Transverse colon (tissue), 4 donors: Measurements from ENCODE around the gene BTG4. TPM values are rescaled to one million over a fixed set of nuclear protein-coding genes. Genes with fewer than 3 reads are reported as not detected.

ENCODE experiments used
- DNase-seq: peaks from one replicate; pipeline ENCODE4 v3.0.0-alpha.2; 2019
- H3K27ac ChIP-seq, 4 donors: fragments of 200-600 bp; sonication (generic); 2 replicates each; pipeline ENCODE4 v1.5.1; 2016 to 2018; ENCODE audit warnings: inconsistent platforms in 4 of 4
- H3K27me3 ChIP-seq: fragments of 200-600 bp; sonication (generic); 2 replicates; pipeline ENCODE4 v1.5.1; 2017; ENCODE audit warnings: inconsistent platforms
- H3K36me3 ChIP-seq, 4 donors: fragments of 200-600 bp; sonication (generic); 2 replicates each; pipeline ENCODE4 v1.5.1; 2017 to 2019; ENCODE audit warnings: inconsistent platforms in 4 of 4
- H3K4me1 ChIP-seq, 4 donors: fragments of 200-600 bp; sonication (generic); 2 replicates each; pipeline ENCODE4 v1.5.1; 2017 to 2020; ENCODE audit warnings: inconsistent platforms in 4 of 4
- H3K4me3 ChIP-seq, 4 donors: fragments of 200-600 bp; sonication (generic); 1 replicate in 1 of 4; 2 replicates in 3 of 4; pipeline versions ENCODE4 v1.5.1 to v1.6.1; 2017 to 2019; ENCODE audit warnings: inconsistent platforms in 4 of 4
- H3K9me3 ChIP-seq, 2 donors: fragments of 200-600 bp; sonication (generic); 2 replicates each; pipeline ENCODE4 v1.5.1; 2017 to 2019; ENCODE audit warnings: inconsistent platforms in 2 of 2
- CTCF ChIP-seq, 5 experiments: fragments of 200-600 bp in 3 of 5; fragments of 450-650 bp in 2 of 5; sonication (generic) in 3 of 5; IDR thresholded peaks; 1 replicate in 2 of 5; 2 replicates in 3 of 5; pipeline ENCODE4 v1.5.1; 2016 to 2017; ENCODE audit warnings: antibody characterized with exemption in 5 of 5, inconsistent platforms in 3 of 5, mild to moderate bottlenecking in 2 of 5, moderate library complexity in 1 of 5
- EP300 ChIP-seq: sonication (generic); formaldehyde crosslinking; IDR thresholded peaks from one replicate; pipeline ENCODE4 v1.6.1; 2017; ENCODE audit warnings: antibody characterized with exemption, low read depth
- POLR2A ChIP-seq: fragments of 450-650 bp; IDR thresholded peaks from one replicate; pipeline ENCODE4 v1.6.1; 2016; ENCODE audit warnings: antibody characterized with exemption, mild to moderate bottlenecking, moderate library complexity
- POLR2AphosphoS5 ChIP-seq, 3 donors: sonication (generic); formaldehyde crosslinking; IDR thresholded peaks; one replicate each; pipeline ENCODE4 v1.6.1; 2016; ENCODE audit warnings: antibody characterized with exemption in 3 of 3
- WGBS, 2 donors: methylation state at CpG; one replicate each; pipeline ENCODE4 v1.1.5; 2018; ENCODE audit warnings: low coverage in 1 of 2; 5-methylcytosine and 5-hydroxymethylcytosine counted together
- in situ Hi-C, 4 donors: fragments of 200-750 bp; cut with MboI; loops; one replicate each; pipeline versions ENCODE4 v1.15.0 to v1.15.1; 2017; ENCODE audit warnings: low sequenced_read_pairs in 3 of 4, low pct_ligation_motif_present in 1 of 4, low pct_unique_long_range_greater_than_20kb in 1 of 4
- intact Hi-C: fragments of 100-400 bp; cut with DNase I; formaldehyde crosslinking; loops from one replicate; pipeline ENCODE4 v1.15.1; 2023; ENCODE audit warnings: low total_unique reads
- total RNA-seq, 4 donors: library from RNA; depleted of rRNA; stranded (reverse); fragments of >200 nt; gene quantifications; one replicate each; pipeline ENCODE4 v1.1.0, GENCODE V29; 2016

Gene BTG4
- total RNA-seq, 4 donors from 2014 or later, result not detected

GRCh38 chr11:111469200-111469599 lies 43.0 kb downstream of the BTG4 start:
- Histone ChIP-seq H3K9me3 (no peaks in the 10 kb centered on the region), H3K4me3 (no peak overlapping the region), H3K27me3 (no peaks in the 10 kb centered on the region), H3K4me1 (no peaks in the 10 kb centered on the region), H3K36me3 (no peaks in the 10 kb centered on the region), H3K27ac (no peak overlapping the region)
- intact Hi-C loops (no loop called here), in situ Hi-C loops (loop anchor here in 1 of 4 donors (25.0 kb wide), 1 partner anchor 1007 kb away; no protein-coding TSS in a partner anchor)
- WGBS, 2 donors, result 47 to 55% methylated on average over 2 to 4 of the region's 4 CpGs
- DNase-seq, result no peak
- TF ChIP-seq CTCF (IDR thresholded peaks at IDR 0.05), result no peak
- TF ChIP-seq POLR2A, result no peak
- TF ChIP-seq POLR2AphosphoS5 (IDR thresholded peaks at IDR 0.05), result no peak
- TF ChIP-seq EP300, result no peak

- in situ Hi-C loops (loop anchor here in 1 of 4 donors (25.0 kb wide), 1 partner anchor 1004 kb away; no protein-coding TSS in a partner anchor), intact Hi-C loops (no loop called here)
- no peak overlapping the region for H3K4me3 ChIP-seq
- H3K4me1 ChIP-seq, result no peaks in the 10 kb centered on the region
- no peak for DNase-seq
- TF ChIP-seq EP300 (no peak), CTCF (IDR thresholded peaks at IDR 0.05) (no peak), POLR2A (no peak), POLR2AphosphoS5 (IDR thresholded peaks at IDR 0.05) (no peak)
- H3K9me3 ChIP-seq, result no peaks in the 10 kb centered on the region
- no peaks in the 10 kb centered on the region for H3K27me3 ChIP-seq
- H3K27ac ChIP-seq, result no peak overlapping the region
- no peaks in the 10 kb centered on the region for H3K36me3 ChIP-seq
These were observed 45.6 kb downstream of the BTG4 start for GRCh38 chr11:111466615-111467014.

DNA sequence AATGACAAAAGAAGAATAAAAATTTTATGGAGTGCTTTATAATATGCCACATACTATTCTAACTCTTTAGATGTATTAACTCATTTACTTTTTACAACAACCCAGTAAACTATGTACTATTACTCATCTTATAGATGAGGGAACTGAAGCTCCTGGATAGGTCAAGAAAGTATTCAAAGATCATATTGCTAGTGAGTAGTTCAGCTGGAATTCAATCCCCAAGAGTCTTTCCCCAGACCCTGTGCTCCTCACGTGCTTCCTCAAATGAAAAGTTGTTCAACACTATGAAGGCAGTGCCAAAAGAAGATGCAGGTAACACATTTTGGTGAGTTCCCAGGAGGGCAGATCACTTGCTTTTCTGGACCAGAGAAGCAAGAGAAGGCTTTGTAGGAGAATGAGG lies 46.8 kb downstream of the BTG4 start:
- Histone ChIP-seq H3K27me3 (peaks cover 7% of the 10 kb centered on the region), H3K27ac (no peak overlapping the region), H3K4me3 (no peak overlapping the region), H3K4me1 (peaks cover 0 to 6% (median 0%) of the 10 kb centered on the region in 4 donors), H3K9me3 (no peaks in the 10 kb centered on the region), H3K36me3 (no peaks in the 10 kb centered on the region)
- no peak for DNase-seq
- WGBS, 2 donors, result 83 to 84% methylated on average over 1 of the region's 1 CpG
- intact Hi-C loops (no loop called here), in situ Hi-C loops (loop anchor here in 1 of 4 donors (25.0 kb wide), 1 partner anchor 1003 kb away; no protein-coding TSS in a partner anchor)
- TF ChIP-seq POLR2A (no peak), POLR2AphosphoS5 (IDR thresholded peaks at IDR 0.05) (no peak), EP300 (no peak), CTCF (IDR thresholded peaks at IDR 0.05) (no peak)

GRCh38 chr11:111463276-111463675 lies 48.9 kb downstream of the BTG4 start:
- no peak for DNase-seq
- in situ Hi-C loops, result loop anchor here in 1 of 4 donors (25.0 kb wide), 1 partner anchor 1001 kb away; no protein-coding TSS in a partner anchor
- WGBS, 2 donors, result 96% methylated on average over 4 of the region's 4 CpGs; no CpG with 5 or more reads in 1 of the 2 donors
- Histone ChIP-seq H3K9me3 (no peaks in the 10 kb centered on the region), H3K4me3 (no peak overlapping the region), H3K27ac (no peak overlapping the region), H3K27me3 (peaks cover 18% of the 10 kb centered on the region), H3K36me3 (no peaks in the 10 kb centered on the region), H3K4me1 (peaks cover 0 to 6% (median 0%) of the 10 kb centered on the region in 4 donors)
- intact Hi-C loops, result no loop called here
- TF ChIP-seq EP300 (no peak), POLR2AphosphoS5 (IDR thresholded peaks at IDR 0.05) (no peak), POLR2A (no peak), CTCF (IDR thresholded peaks at IDR 0.05) (no peak)
